LNCaP clone FGC (cell line): Measurements from ENCODE around the gene MZB1.

Experiments
- DNase-seq: peaks from one replicate; pipeline ENCODE4 v3.0.0-alpha.2; 2011; ENCODE audit warnings: low read depth
- H3K4me3 ChIP-seq: 2 replicates; pipeline ENCODE4 v1.5.1; 2011; ENCODE audit warnings: mild to moderate bottlenecking, low read depth, low read length, control low read depth
- TF ChIP-seq, protein P1 (sequence below): IDR thresholded peaks from 2 replicates; pipeline ENCODE4 v1.5.1; 2012; ENCODE audit warnings: mild to moderate bottlenecking; ENCODE audit not compliant: control insufficient read depth, insufficient read depth; ENCODE audit errors: extremely low read depth

The MZB1 gene

DNA sequence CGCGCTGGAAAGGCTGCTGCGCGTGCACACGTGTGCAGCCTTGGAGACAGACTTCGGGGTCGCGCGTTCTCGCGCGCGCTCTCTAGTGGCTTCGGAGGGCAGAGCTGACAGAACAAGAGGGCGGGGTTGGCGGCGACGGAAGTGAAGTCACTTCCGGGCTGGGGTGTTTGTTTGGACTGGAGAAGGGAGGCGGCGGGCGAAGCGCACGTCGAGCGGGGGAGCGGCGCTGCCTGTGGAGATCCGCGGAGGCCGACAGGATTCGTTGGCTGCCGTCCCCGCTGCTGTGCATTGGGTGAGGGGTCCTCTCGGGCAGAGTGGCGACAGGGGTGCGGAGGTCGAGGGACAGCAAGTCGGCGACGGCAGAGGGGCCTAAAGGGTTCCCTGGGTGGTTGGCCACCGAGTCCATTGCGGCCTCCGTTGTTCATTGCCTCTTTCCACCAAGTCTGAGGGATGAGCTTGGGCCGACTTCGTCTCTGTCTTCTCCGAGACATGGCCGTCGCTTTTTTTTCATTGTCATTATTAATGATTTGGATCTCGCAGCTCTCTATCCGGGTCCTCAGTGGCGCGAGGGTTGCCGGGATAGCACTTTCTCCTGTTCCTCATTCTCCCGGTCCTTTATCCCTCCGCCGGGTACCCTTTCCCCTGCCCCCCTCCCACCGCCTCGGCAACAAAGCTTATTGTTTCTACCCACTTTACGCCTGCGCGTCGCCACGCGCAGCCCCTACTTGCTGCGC is 47.9 kb downstream of the MZB1 start, which contains the start of gene PAIP2:
Gene PAIP2, plus strand, starts transcription at position 166 of the 734 bp plus-strand sequence. CDS start 21,931 bp downstream, outside the sequence.
- TF ChIP-seq, protein P1, sequence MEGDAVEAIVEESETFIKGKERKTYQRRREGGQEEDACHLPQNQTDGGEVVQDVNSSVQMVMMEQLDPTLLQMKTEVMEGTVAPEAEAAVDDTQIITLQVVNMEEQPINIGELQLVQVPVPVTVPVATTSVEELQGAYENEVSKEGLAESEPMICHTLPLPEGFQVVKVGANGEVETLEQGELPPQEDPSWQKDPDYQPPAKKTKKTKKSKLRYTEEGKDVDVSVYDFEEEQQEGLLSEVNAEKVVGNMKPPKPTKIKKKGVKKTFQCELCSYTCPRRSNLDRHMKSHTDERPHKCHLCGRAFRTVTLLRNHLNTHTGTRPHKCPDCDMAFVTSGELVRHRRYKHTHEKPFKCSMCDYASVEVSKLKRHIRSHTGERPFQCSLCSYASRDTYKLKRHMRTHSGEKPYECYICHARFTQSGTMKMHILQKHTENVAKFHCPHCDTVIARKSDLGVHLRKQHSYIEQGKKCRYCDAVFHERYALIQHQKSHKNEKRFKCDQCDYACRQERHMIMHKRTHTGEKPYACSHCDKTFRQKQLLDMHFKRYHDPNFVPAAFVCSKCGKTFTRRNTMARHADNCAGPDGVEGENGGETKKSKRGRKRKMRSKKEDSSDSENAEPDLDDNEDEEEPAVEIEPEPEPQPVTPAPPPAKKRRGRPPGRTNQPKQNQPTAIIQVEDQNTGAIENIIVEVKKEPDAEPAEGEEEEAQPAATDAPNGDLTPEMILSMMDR: peak; percentile 89
- H3K4me3 ChIP-seq: peak within 1 kb of the TSS; percentile 89
- peak; percentile 90 for DNase-seq

DNA sequence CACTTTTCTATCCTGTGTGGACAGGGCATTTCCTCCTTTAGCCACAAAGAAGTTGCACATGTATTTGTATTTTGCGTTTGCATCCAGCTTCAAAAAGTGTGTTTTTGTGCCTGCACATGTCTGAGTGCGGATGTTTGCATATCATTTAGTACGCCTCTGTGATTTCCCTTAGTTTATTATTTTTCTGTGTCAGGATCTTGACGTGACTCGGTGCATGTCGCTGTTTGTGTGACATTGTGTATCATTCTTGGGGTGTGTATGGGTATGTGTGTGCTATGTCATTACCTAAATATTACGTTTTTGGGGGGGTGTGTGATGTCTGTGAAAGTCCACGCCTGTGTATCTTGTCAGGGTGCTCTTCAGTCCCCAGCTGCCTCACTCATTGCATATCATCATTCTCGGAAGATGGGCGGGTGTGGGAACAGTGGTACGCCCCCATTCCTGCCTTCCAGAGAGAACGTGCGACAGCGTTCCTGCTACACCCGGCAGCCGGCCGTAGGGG is 48.5 kb downstream of the MZB1 start:
- TF ChIP-seq, protein P1: no peak
- DNase-seq: no peak
- peak overlapping the region; percentile 89 for H3K4me3 ChIP-seq

DNA sequence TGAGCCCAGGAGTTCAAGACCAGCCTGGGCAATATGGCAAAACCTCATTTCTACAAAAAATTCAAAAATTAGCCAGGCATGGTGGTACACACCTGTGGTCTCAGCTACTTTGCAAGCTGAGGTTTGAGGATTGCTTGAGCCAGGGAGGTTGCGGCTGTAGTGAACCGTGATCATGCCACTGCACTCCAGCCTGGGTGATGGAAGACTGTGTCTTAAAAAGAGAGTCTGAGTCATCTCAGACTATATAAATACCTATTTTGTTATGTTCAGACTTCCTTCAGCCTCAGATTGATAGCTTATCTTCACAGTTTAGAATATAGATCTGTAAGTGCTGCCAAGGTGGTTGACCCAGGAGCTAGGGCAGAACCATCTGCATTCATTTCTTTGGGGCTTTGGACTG is 49.7 kb downstream of the MZB1 start:
- DNase-seq: no peak
- TF ChIP-seq, protein P1: no peak
- H3K4me3 ChIP-seq: no peak overlapping the region
